Left lung (tissue), 10 donors: ENCODE measurements around the gene ICOSLG. TPM values are rescaled to one million over a fixed set of nuclear protein-coding genes. Genes with fewer than 3 reads are reported as not detected.
A peak's percentile ranks its signal among the peaks of the same experiment; 100 is the strongest.

Source experiments
- ATAC-seq: fragments of 200-7000 bp; cut with Tn5 transposase; one replicate; pipeline ENCODE4 v1.9.1; 2020; ENCODE audit warnings: moderate library complexity
- DNase-seq, 4 donors: peaks; one replicate each; pipeline ENCODE4 v3.0.0-alpha.2; 2013 to 2020
- H3K27ac ChIP-seq, 2 donors: fragments of 200-600 bp; sonication (generic) in 1 of 2; one replicate each; pipeline versions ENCODE4 v1.5.0 to v1.8.0; 2020 to 2021
- H3K27me3 ChIP-seq, 2 donors: fragments of 200-600 bp; sonication (generic) in 1 of 2; one replicate each; pipeline versions ENCODE4 v1.5.0 to v1.8.0; 2020 to 2021
- H3K36me3 ChIP-seq, 2 donors: fragments of 200-600 bp; sonication (generic) in 1 of 2; one replicate each; pipeline versions ENCODE4 v1.5.0 to v1.8.0; 2020 to 2021
- H3K4me1 ChIP-seq, 2 donors: fragments of 200-600 bp; one replicate each; pipeline ENCODE4 v1.8.0; 2021
- H3K4me3 ChIP-seq, 2 donors: fragments of 200-600 bp; sonication (generic) in 1 of 2; one replicate each; pipeline versions ENCODE4 v1.5.0 to v1.8.0; 2020 to 2021; ENCODE audit warnings: mild to moderate bottlenecking in 1 of 2
- H3K9me3 ChIP-seq, 2 donors: fragments of 200-600 bp; sonication (generic) in 1 of 2; one replicate each; pipeline versions ENCODE4 v1.5.0 to v1.8.0; 2020 to 2021
- intact Hi-C, 2 donors: fragments of 100-400 bp; cut with DNase I; formaldehyde crosslinking; loops; one replicate each; pipeline versions ENCODE4 v1.11.2 to v1.14.2; 2022
- polyA plus RNA-seq, 6 donors: library from polyadenylated mRNA; unstranded; fragments of 120-200 nt; gene quantifications; one replicate each; pipeline ENCODE4 v1.2.1, GENCODE V29; 2013; ENCODE audit not compliant: insufficient read length in 6 of 6
- total RNA-seq, 2 donors: library from RNA; stranded (reverse); fragmentation: NEBNext Ultra II Directional; extraction: Animal tissue kit (Norgen Biotek cat#: 25700); gene quantifications; one replicate each; pipeline ENCODE4 v1.2.1, GENCODE V29; 2021
- TF ChIP-seq, protein P1 (sequence below), 2 donors: fragments of 200-600 bp; sonication (generic) in 1 of 2; IDR thresholded peaks; one replicate each; pipeline versions ENCODE4 v1.5.0 to v1.8.0; 2021; ENCODE audit warnings: antibody characterized with exemption in 2 of 2
- donor health status: DM: no; HTN: yes; CAD: no.
- donor health status: DM: no; HTN: no; CAD: no.

Gene ICOSLG
- total and polyA plus RNA-seq, 8 donors: 1.7 to 4.6 (median 2.8) TPM

GRCh38 chr21:44263221-44263760 is 22.5 kb upstream of the ICOSLG start:
- peaks cover 0 to 5% of the 10 kb centered on the region in 2 donors for H3K27me3 ChIP-seq
- no peaks in the 10 kb centered on the region for H3K36me3 ChIP-seq
- H3K4me3 ChIP-seq: no peak overlapping the region
- H3K4me1 ChIP-seq: no peaks in the 10 kb centered on the region
- TF ChIP-seq, protein P1, sequence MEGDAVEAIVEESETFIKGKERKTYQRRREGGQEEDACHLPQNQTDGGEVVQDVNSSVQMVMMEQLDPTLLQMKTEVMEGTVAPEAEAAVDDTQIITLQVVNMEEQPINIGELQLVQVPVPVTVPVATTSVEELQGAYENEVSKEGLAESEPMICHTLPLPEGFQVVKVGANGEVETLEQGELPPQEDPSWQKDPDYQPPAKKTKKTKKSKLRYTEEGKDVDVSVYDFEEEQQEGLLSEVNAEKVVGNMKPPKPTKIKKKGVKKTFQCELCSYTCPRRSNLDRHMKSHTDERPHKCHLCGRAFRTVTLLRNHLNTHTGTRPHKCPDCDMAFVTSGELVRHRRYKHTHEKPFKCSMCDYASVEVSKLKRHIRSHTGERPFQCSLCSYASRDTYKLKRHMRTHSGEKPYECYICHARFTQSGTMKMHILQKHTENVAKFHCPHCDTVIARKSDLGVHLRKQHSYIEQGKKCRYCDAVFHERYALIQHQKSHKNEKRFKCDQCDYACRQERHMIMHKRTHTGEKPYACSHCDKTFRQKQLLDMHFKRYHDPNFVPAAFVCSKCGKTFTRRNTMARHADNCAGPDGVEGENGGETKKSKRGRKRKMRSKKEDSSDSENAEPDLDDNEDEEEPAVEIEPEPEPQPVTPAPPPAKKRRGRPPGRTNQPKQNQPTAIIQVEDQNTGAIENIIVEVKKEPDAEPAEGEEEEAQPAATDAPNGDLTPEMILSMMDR (IDR thresholded peaks at IDR 0.05): no peak
- ATAC-seq (no peak), DNase-seq (peak in 1 of 4 donors; percentile 68)
- intact Hi-C loops: no loop called here
- H3K27ac ChIP-seq: no peak overlapping the region
- peaks cover 0 to 3% of the 10 kb centered on the region in 2 donors for H3K9me3 ChIP-seq

DNA sequence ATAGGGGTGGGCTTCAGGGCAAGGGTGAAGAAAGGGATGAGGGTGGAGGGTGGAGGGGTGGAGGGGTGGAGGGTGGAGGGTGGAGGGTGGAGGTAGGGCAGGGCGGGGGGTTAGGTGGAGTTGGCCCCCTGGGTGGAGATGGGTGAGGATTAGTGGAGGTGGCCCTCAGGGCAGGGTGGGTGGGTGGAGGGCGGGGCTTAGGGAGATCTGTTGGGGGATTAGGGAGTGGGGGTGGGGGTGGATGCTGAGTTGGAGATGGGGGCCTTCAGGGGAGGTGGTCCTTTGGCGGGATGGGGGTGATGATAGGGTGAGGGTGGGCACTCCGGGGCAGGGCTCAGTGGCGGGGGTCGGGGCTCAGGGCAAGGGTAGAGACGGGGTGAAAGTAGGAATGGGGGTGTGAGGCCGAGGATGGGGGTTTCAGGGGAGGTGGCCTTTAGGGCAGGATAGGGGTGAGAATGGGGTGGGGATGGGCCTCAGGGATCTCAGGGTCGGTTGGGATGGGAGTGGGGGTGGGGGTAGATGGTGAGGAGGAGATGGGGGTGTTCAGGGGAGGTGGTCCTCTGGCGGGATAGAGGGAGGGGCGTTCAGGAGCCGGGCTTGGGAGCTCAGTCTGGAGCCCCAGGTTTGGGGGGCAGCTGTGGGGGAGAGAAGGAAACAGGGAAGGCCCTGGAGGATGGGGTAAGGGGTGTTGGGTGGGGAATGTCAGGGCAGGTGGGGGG is 21.8 kb upstream of the ICOSLG start:
- no peak for ATAC-seq
- Histone ChIP-seq H3K4me1 (no peaks in the 10 kb centered on the region), H3K36me3 (no peaks in the 10 kb centered on the region), H3K4me3 (no peak overlapping the region), H3K27ac (no peak overlapping the region), H3K9me3 (peaks cover 0 to 3% of the 10 kb centered on the region in 2 donors), H3K27me3 (peaks cover 0 to 5% of the 10 kb centered on the region in 2 donors)
- intact Hi-C loops: no loop called here
- TF ChIP-seq, protein P1 (IDR thresholded peaks at IDR 0.05): no peak
- peak in 1 of 4 donors; percentile 38 for DNase-seq

DNA sequence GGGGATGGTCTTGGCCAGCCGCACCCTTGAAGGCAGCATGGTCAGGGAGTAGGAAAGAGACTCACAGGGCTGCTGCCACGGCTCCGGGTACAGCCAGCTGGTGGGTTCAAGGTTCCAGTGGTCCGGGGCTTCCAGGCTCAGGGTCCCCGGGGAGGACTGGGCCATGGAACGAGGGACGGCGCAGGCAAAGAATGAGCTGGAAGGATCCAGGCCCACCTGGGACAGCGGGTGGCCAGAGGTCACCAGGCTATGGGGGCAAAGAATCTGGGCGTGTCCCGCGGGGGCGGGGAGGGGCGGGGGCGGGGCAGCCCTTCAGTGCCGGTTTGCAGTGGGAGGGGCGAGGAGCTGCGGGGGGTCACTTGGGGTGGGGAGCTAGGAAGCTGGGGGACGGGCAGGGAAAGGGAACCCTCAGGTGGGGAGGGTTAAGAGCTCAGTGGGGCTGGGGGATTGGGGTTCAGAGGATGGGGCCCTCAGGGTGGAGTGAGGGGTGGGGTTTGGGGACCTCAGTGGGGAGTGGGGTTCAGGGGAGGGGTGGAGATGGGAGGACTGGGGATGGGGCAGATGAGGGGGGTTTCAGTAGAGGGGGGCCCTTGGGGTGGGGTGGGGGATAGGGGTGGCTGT is 21.0 kb upstream of the ICOSLG start, which contains the start of gene DNMT3L:
DNMT3L (minus strand) TSS at position 223 of the 621 bp plus-strand sequence. CDS start 638 bp downstream, outside the sequence.
- intact Hi-C loops: no loop called here
- TF ChIP-seq, protein P1 (IDR thresholded peaks at IDR 0.05): no peak
- no peak within 1 kb of the TSS for H3K27ac ChIP-seq
- DNase-seq (peak in 1 of 4 donors; percentile 53), ATAC-seq (no peak)
- peaks cover 0 to 5% of the 10 kb centered on the region in 2 donors for H3K27me3 ChIP-seq
- no peaks in the 10 kb centered on the region for H3K36me3 ChIP-seq
- H3K4me1 ChIP-seq: no peaks in the 10 kb centered on the region
- no peak within 1 kb of the TSS for H3K4me3 ChIP-seq
- H3K9me3 ChIP-seq: peaks cover 0 to 3% of the 10 kb centered on the region in 2 donors

- no peak overlapping the region for H3K27ac ChIP-seq
- no peak overlapping the region for H3K4me3 ChIP-seq
- TF ChIP-seq, protein P1 (IDR thresholded peaks at IDR 0.05): no peak
- no peaks in the 10 kb centered on the region for H3K4me1 ChIP-seq
- no peak for ATAC-seq
- H3K27me3 ChIP-seq: peaks cover 0 to 5% of the 10 kb centered on the region in 2 donors
- DNase-seq: peak in 1 of 4 donors; percentile 68
- H3K9me3 ChIP-seq: peaks cover 0 to 3% of the 10 kb centered on the region in 2 donors
- intact Hi-C loops: no loop called here
- no peaks in the 10 kb centered on the region for H3K36me3 ChIP-seq
Measured at GRCh38 chr21:44260791-44261631, 20.3 kb upstream of the ICOSLG start.
